ENCODE data around the gene FUBP1. TPM values are rescaled to one million over a fixed set of nuclear protein-coding genes. Genes with fewer than 3 reads are reported as not detected.

FUBP1 gene
- total and polyA plus RNA-seq, 2 of the 13 experiments (the other 11 are each of a cell fraction or from before 2014, with no cell fraction given), result 98.1 to 166 TPM

- Histone ChIP-seq H3K9me3 (ENCODE audit: low read length) (no peaks in the 10 kb centered on the region), H3K36me3 (replicated peaks in 1 of 2; ENCODE audit: control insufficient read depth in 1 of 2, insufficient read depth in 2 of 2, low read length in 2 of 2) (peaks cover 24 to 84% of the 10 kb centered on the region in 2 experiments), H4K20me1 (ENCODE audit: insufficient read depth, low read length) (peaks cover 4% of the 10 kb centered on the region; the same call in 1 of the 2 replicates), H3K4me1 (ENCODE audit: insufficient read depth, low read length) (no peaks in the 10 kb centered on the region), H3K9ac (ENCODE audit: insufficient read depth, low read depth, low read length) (no peak overlapping the region), H3K27ac (ENCODE audit: extremely low read length, insufficient read depth, low read length) (no peak overlapping the region), H3K4me2 (ENCODE audit: low read depth, low read length) (no peak overlapping the region), H3K79me2 (ENCODE audit: insufficient read depth, low read length) (peaks cover 2% of the 10 kb centered on the region), H2AFZ (ENCODE audit: low read length) (no peak overlapping the region), H3K4me3 (replicated peaks in 1 of 3; ENCODE audit: insufficient read depth in 1 of 3, low read depth in 2 of 3, low read length in 3 of 3) (no peak overlapping the region), H3K27me3 (ENCODE audit: control insufficient read depth in 1 of 2, insufficient read depth in 2 of 2, low read length in 2 of 2) (no peaks in the 10 kb centered on the region)
- no TSS peak for BruUV-seq (replicated peaks)
- no peak for TF ChIP-seq ZNF251 (CRISPR knock-in tag; IDR thresholded peaks at IDR 0.05)
- no peak for TF ChIP-seq EHMT2 (IDR thresholded peaks at IDR 0.05; ENCODE audit: borderline replicate concordance, low read depth, low read length)
- TF ChIP-seq, protein P1, sequence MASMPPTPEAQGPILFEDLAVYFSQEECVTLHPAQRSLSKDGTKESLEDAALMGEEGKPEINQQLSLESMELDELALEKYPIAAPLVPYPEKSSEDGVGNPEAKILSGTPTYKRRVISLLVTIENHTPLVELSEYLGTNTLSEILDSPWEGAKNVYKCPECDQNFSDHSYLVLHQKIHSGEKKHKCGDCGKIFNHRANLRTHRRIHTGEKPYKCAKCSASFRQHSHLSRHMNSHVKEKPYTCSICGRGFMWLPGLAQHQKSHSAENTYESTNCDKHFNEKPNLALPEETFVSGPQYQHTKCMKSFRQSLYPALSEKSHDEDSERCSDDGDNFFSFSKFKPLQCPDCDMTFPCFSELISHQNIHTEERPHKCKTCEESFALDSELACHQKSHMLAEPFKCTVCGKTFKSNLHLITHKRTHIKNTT (CRISPR knock-in tag; IDR thresholded peaks at IDR 0.05), result no peak
- TF ChIP-seq MATR3 (CRISPR knock-in tag; IDR thresholded peaks at IDR 0.05), result no peak
- TF ChIP-seq PBX3 (CRISPR knock-in tag; IDR thresholded peaks at IDR 0.05; ENCODE audit: borderline replicate concordance), result no peak
- FAIRE-seq (no peak), ATAC-seq (no peak), DNase-seq (ENCODE audit: low spot score) (no peak)
- CTCF ChIA-PET (ENCODE audit: low intra/inter-chr PET ratio, low total read pairs), result no interaction called here
- POLR2A ChIA-PET, result interaction anchor here (1.3 kb wide), 1 partner anchor 24 kb away, joined by 4 read pairs; the partner anchor contains the start of gene FUBP1
- in situ Hi-C loops (cut with HindIII; ENCODE audit: extremely low pct_ligation_motif_present, low pct_unique_long_range_greater_than_20kb) (no loop called here), intact Hi-C loops (cut with micrococcal nuclease; ENCODE audit: unreplicated experiment) (no loop called here)
- 98% methylated on average over 2 of the region's 2 CpGs for WGBS (ENCODE audit: low lambda C conversion rate)
Observed at GRCh38 chr1:77954521-77954920, 24.4 kb downstream of the FUBP1 start.

DNA sequence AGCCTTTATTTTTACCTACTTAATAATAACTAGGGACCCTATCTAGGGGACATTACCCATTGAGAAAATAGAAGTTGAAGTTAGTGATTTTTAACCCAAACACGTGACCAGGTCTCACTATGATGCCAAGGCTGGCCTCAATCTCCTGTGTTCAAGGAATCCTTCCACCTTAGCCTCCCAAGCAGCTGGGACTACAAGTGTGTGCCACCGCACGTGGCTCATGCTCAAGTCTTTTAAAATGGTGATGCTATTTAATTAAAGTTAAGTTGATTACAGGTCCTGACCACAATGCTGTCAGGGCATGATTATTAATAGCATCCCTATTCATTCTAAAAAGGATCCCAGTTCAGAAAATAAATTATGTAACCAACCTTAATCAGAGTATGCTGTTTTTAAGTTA is 25.0 kb downstream of the FUBP1 start:
- Histone ChIP-seq H4K20me1 (ENCODE audit: insufficient read depth, low read length) (peaks cover 5% of the 10 kb centered on the region), H3K79me2 (ENCODE audit: insufficient read depth, low read length) (peaks cover 2% of the 10 kb centered on the region), H3K4me1 (ENCODE audit: insufficient read depth, low read length) (no peaks in the 10 kb centered on the region), H3K27ac (ENCODE audit: extremely low read length, insufficient read depth, low read length) (no peak overlapping the region), H3K36me3 (replicated peaks in 1 of 2; ENCODE audit: control insufficient read depth in 1 of 2, insufficient read depth in 2 of 2, low read length in 2 of 2) (peaks cover 23 to 87% of the 10 kb centered on the region in 2 experiments), H3K27me3 (ENCODE audit: control insufficient read depth in 1 of 2, insufficient read depth in 2 of 2, low read length in 2 of 2) (no peaks in the 10 kb centered on the region), H3K4me2 (ENCODE audit: low read depth, low read length) (no peak overlapping the region), H3K4me3 (replicated peaks in 1 of 3; ENCODE audit: insufficient read depth in 1 of 3, low read depth in 2 of 3, low read length in 3 of 3) (no peak overlapping the region), H3K9ac (ENCODE audit: insufficient read depth, low read depth, low read length) (no peak overlapping the region), H3K9me3 (ENCODE audit: low read length) (no peaks in the 10 kb centered on the region), H2AFZ (ENCODE audit: low read length) (no peak overlapping the region)
- TF ChIP-seq ZNF30 (CRISPR knock-in tag; IDR thresholded peaks at IDR 0.05) (no peak), RBM22 (optimal IDR thresholded peaks at IDR 0.05; ENCODE audit: low read length) (peak; percentile 70), STAG1 (CRISPR knock-in tag; IDR thresholded peaks at IDR 0.05) (no peak), POGK (CRISPR knock-in tag; conservative IDR thresholded peaks at IDR 0.05) (no peak)
- FAIRE-seq (no peak), DNase-seq (ENCODE audit: low spot score) (no peak), ATAC-seq (no peak)
- CTCF ChIA-PET (ENCODE audit: low intra/inter-chr PET ratio, low total read pairs), result no interaction called here
- 97% methylated on average over 3 of the region's 3 CpGs for WGBS (ENCODE audit: low lambda C conversion rate)
- intact Hi-C loops (cut with micrococcal nuclease; ENCODE audit: unreplicated experiment), result no loop called here
- no TSS peak for BruUV-seq (replicated peaks)
- POLR2A ChIA-PET, result no interaction called here
- in situ Hi-C loops (cut with HindIII; ENCODE audit: extremely low pct_ligation_motif_present, low pct_unique_long_range_greater_than_20kb), result no loop called here
